HEK293 (cell line): ENCODE data around the gene ARMC5.

ENCODE experiments used
- CTCF ChIA-PET: fragments of 350-600 bp; formaldehyde crosslinking; extraction: SDS; loops from one replicate; lab custom pipeline; 2021; ENCODE audit warnings: antibody characterized with exemption; lab: Yijun Ruan, JAX
- POLR2A ChIA-PET: fragments of 300-600 bp; formaldehyde crosslinking; extraction: SDS; loops from one replicate; lab custom pipeline; 2020; ENCODE audit warnings: antibody characterized with exemption, inconsistent platforms; lab: Yijun Ruan, JAX
- H3K27ac ChIP-seq: fragments of 200-500 bp; sonication (Bioruptor generic); 2 replicates; pipeline ENCODE4 v1.5.1; 2014; ENCODE audit warnings: low read depth, low read length, control low read depth, inconsistent platforms; ENCODE audit errors: extremely low read depth
- H3K36me3 ChIP-seq, 2 experiments: fragments of 200-500 bp in 1 of 2; sonication (Bioruptor generic) in 1 of 2; 1 replicate in 1 of 2; 2 replicates in 1 of 2; pipeline ENCODE4 v1.5.1; 2014 to 2017; ENCODE audit warnings: inconsistent platforms in 2 of 2, low read length in 2 of 2; ENCODE audit not compliant: control insufficient read depth in 2 of 2, insufficient read depth in 1 of 2
- H3K4me1 ChIP-seq: fragments of 200-500 bp; sonication (Bioruptor generic); 2 replicates; pipeline ENCODE4 v1.5.1; 2014; ENCODE audit warnings: mild to moderate bottlenecking, low read length, inconsistent platforms; ENCODE audit not compliant: control insufficient read depth, insufficient read depth
- H3K4me3 ChIP-seq: 2 replicates; pipeline ENCODE4 v1.5.1; 2011; ENCODE audit warnings: low read depth, mild to moderate bottlenecking, control low read depth, low read length, moderate library complexity
- H3K9me3 ChIP-seq: fragments of 200-500 bp; sonication (Bioruptor generic); 2 replicates; pipeline ENCODE4 v1.5.1; 2014; ENCODE audit warnings: low read depth, low read length, inconsistent platforms; ENCODE audit not compliant: control insufficient read depth, insufficient read depth
- BCL11A ChIP-seq: fragments of 450-650 bp; formaldehyde crosslinking; IDR thresholded peaks from 2 replicates; pipeline ENCODE4 v1.5.1; 2016; ENCODE audit warnings: low read depth, missing biosample characterization, missing genetic modification characterization
- GLIS1 ChIP-seq: fragments of 450-650 bp; formaldehyde crosslinking; IDR thresholded peaks from 2 replicates; pipeline ENCODE4 v1.5.1; 2016; ENCODE audit warnings: missing biosample characterization, missing genetic modification characterization
- HOXA7 ChIP-seq: sonication (generic); formaldehyde crosslinking; IDR thresholded peaks from 2 replicates; pipeline ENCODE4 v1.8.1; 2022; ENCODE audit warnings: missing genetic modification reagents, borderline replicate concordance
- HOXD13 ChIP-seq: sonication (generic); formaldehyde crosslinking; IDR thresholded peaks from 2 replicates; pipeline ENCODE4 v1.8.0; 2022; ENCODE audit warnings: missing genetic modification reagents, borderline replicate concordance
- KLF9 ChIP-seq: fragments of 450-650 bp; formaldehyde crosslinking; IDR thresholded peaks from 2 replicates; pipeline ENCODE4 v1.5.1; 2016; ENCODE audit warnings: missing biosample characterization, missing genetic modification characterization, low read depth
- MYNN ChIP-seq: fragments of 450-650 bp; formaldehyde crosslinking; IDR thresholded peaks from 2 replicates; pipeline ENCODE4 v1.5.1; 2016; ENCODE audit warnings: missing biosample characterization, missing genetic modification characterization, borderline replicate concordance
- ZBTB1 ChIP-seq: fragments of 450-650 bp; formaldehyde crosslinking; IDR thresholded peaks from 2 replicates; pipeline ENCODE4 v1.5.1; 2016; ENCODE audit warnings: missing biosample characterization, missing genetic modification characterization
- ZBTB7A ChIP-seq: fragments of 450-650 bp; formaldehyde crosslinking; IDR thresholded peaks from 2 replicates; pipeline ENCODE4 v1.5.1; 2016; ENCODE audit warnings: low read depth, missing biosample characterization, missing genetic modification characterization
- ZEB2 ChIP-seq: fragments of 450-650 bp; formaldehyde crosslinking; IDR thresholded peaks from 2 replicates; pipeline ENCODE4 v1.5.1; 2016; ENCODE audit warnings: missing biosample characterization, missing genetic modification characterization
- ZNF10 ChIP-seq: fragments of 450-650 bp; formaldehyde crosslinking; IDR thresholded peaks from 2 replicates; pipeline ENCODE4 v1.5.1; 2017; ENCODE audit warnings: missing biosample characterization, missing genetic modification characterization
- ZNF133 ChIP-seq: fragments of 450-650 bp; formaldehyde crosslinking; IDR thresholded peaks from 2 replicates; pipeline ENCODE4 v1.5.1; 2016; ENCODE audit warnings: missing biosample characterization, missing genetic modification characterization
- ZNF391 ChIP-seq: fragments of 450-650 bp; formaldehyde crosslinking; IDR thresholded peaks from 2 replicates; pipeline ENCODE4 v1.5.1; 2016; ENCODE audit warnings: low read depth, missing biosample characterization, missing genetic modification characterization, borderline replicate concordance
- ZNF423 ChIP-seq: fragments of 450-650 bp; formaldehyde crosslinking; IDR thresholded peaks from 2 replicates; pipeline ENCODE4 v1.5.1; 2016; ENCODE audit warnings: missing biosample characterization, missing genetic modification characterization
- ZNF610 ChIP-seq: fragments of 450-650 bp; formaldehyde crosslinking; IDR thresholded peaks from 2 replicates; pipeline ENCODE4 v1.5.1; 2016; ENCODE audit warnings: missing biosample characterization, missing genetic modification characterization, borderline replicate concordance
- ZNF621 ChIP-seq: fragments of 450-650 bp; formaldehyde crosslinking; IDR thresholded peaks from 2 replicates; pipeline ENCODE4 v1.5.1; 2017; ENCODE audit warnings: missing biosample characterization, missing genetic modification characterization
- ZNF777 ChIP-seq: fragments of 450-650 bp; formaldehyde crosslinking; IDR thresholded peaks from 2 replicates; pipeline ENCODE4 v1.5.1; 2017; ENCODE audit warnings: missing biosample characterization, missing genetic modification characterization, borderline replicate concordance
- TF ChIP-seq, protein P1 (sequence below): fragments of 450-650 bp; formaldehyde crosslinking; IDR thresholded peaks from 2 replicates; pipeline ENCODE4 v1.5.1; 2016; ENCODE audit warnings: missing biosample characterization, missing genetic modification characterization
- TF ChIP-seq, protein P2 (sequence below): fragments of 450-650 bp; formaldehyde crosslinking; IDR thresholded peaks from 2 replicates; pipeline ENCODE4 v1.5.1; 2016; ENCODE audit warnings: missing biosample characterization, missing genetic modification characterization
- TF ChIP-seq, protein P3 (sequence below): fragments of 450-650 bp; formaldehyde crosslinking; IDR thresholded peaks from 2 replicates; pipeline ENCODE4 v1.5.1; 2016; ENCODE audit warnings: missing biosample characterization, missing genetic modification characterization
- TF ChIP-seq, protein P4 (sequence below): fragments of 450-650 bp; formaldehyde crosslinking; IDR thresholded peaks from 2 replicates; pipeline ENCODE4 v1.5.1; 2017; ENCODE audit warnings: missing biosample characterization, missing genetic modification characterization
- TF ChIP-seq, protein P5 (sequence below): fragments of 450-650 bp; formaldehyde crosslinking; optimal IDR thresholded peaks from 2 replicates; pipeline ENCODE3; 2016; ENCODE audit warnings: missing biosample characterization, mild to moderate bottlenecking, missing genetic modification characterization

ARMC5 gene

DNA sequence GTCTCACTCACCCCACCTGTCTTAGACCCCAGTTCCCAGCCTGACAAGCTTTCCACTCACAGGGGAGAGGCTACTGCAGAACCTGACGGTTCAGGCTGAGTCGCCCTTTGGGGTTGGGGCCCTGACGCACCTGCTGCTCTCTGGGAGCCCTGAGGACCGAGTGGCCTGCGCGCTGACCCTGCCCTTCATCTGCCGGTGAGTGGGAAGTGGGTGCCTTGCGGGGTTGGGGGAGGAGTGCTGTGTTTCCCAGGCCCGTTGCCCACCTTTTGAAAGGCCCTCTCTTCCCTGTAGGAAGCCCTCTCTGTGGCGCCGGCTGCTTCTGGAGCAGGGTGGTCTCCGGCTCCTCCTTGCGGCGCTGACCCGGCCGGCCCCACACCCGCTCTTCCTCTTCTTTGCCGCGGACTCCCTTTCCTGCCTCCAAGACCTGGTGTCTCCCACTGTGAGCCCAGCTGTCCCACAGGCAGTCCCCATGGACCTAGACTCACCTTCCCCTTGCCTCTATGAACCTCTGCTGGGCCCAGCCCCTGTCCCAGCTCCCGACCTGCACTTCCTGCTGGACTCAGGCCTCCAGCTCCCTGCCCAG, 6.6 kb downstream of the ARMC5 start:
- Histone ChIP-seq H3K4me1 (no peaks in the 10 kb centered on the region), H3K27ac (no peak overlapping the region), H3K9me3 (no peaks in the 10 kb centered on the region), H3K36me3 (peaks cover 0 to 49% of the 10 kb centered on the region in 2 experiments; a peak in 2 of 3 replicates), H3K4me3 (no peak overlapping the region)
- CTCF ChIA-PET = no interaction called here
- POLR2A ChIA-PET = no interaction called here
- TF ChIP-seq MYNN (tag by site-specific recombination) (no peak), ZNF391 (tag by site-specific recombination) (no peak), ZNF610 (tag by site-specific recombination) (no peak), ZEB2 (no peak), BCL11A (tag by site-specific recombination) (no peak)
- TF ChIP-seq, protein P1, sequence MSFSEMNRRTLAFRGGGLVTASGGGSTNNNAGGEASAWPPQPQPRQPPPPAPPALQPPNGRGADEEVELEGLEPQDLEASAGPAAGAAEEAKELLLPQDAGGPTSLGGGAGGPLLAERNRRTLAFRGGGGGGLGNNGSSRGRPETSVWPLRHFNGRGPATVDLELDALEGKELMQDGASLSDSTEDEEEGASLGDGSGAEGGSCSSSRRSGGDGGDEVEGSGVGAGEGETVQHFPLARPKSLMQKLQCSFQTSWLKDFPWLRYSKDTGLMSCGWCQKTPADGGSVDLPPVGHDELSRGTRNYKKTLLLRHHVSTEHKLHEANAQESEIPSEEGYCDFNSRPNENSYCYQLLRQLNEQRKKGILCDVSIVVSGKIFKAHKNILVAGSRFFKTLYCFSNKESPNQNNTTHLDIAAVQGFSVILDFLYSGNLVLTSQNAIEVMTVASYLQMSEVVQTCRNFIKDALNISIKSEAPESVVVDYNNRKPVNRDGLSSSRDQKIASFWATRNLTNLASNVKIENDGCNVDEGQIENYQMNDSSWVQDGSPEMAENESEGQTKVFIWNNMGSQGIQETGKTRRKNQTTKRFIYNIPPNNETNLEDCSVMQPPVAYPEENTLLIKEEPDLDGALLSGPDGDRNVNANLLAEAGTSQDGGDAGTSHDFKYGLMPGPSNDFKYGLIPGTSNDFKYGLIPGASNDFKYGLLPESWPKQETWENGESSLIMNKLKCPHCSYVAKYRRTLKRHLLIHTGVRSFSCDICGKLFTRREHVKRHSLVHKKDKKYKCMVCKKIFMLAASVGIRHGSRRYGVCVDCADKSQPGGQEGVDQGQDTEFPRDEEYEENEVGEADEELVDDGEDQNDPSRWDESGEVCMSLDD = no peak
- TF ChIP-seq, protein P2, sequence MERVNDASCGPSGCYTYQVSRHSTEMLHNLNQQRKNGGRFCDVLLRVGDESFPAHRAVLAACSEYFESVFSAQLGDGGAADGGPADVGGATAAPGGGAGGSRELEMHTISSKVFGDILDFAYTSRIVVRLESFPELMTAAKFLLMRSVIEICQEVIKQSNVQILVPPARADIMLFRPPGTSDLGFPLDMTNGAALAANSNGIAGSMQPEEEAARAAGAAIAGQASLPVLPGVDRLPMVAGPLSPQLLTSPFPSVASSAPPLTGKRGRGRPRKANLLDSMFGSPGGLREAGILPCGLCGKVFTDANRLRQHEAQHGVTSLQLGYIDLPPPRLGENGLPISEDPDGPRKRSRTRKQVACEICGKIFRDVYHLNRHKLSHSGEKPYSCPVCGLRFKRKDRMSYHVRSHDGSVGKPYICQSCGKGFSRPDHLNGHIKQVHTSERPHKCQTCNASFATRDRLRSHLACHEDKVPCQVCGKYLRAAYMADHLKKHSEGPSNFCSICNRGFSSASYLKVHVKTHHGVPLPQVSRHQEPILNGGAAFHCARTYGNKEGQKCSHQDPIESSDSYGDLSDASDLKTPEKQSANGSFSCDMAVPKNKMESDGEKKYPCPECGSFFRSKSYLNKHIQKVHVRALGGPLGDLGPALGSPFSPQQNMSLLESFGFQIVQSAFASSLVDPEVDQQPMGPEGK (tag by site-specific recombination) = no peak

DNA sequence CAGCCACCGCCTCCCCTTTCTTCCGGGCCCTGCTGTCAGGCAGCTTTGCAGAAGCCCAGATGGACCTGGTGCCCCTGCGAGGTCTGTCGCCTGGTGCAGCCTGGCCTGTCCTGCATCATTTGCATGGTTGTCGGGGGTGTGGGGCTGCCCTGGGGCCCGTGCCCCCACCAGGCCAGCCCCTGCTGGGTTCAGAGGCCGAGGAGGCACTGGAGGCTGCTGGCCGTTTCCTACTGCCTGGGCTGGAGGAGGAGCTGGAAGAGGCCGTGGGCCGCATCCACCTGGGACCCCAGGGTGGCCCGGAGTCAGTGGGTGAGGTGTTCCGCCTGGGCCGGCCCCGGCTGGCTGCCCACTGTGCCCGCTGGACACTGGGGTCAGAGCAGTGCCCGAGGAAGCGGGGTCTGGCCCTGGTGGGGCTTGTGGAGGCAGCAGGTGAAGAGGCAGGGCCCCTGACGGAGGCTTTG, 7.1 kb downstream of the ARMC5 start:
- TF ChIP-seq, protein P3, sequence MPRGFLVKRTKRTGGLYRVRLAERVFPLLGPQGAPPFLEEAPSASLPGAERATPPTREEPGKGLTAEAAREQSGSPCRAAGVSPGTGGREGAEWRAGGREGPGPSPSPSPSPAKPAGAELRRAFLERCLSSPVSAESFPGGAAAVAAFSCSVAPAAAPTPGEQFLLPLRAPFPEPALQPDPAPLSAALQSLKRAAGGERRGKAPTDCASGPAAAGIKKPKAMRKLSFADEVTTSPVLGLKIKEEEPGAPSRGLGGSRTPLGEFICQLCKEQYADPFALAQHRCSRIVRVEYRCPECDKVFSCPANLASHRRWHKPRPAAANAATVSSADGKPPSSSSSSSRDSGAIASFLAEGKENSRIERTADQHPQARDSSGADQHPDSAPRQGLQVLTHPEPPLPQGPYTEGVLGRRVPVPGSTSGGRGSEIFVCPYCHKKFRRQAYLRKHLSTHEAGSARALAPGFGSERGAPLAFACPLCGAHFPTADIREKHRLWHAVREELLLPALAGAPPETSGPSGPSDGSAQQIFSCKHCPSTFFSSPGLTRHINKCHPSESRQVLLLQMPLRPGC = no peak
- TF ChIP-seq HOXD13 (CRISPR knock-in tag) (no peak), ZNF10 (tag by site-specific recombination) (no peak), ZBTB7A (tag by site-specific recombination) (no peak), ZBTB1 (no peak), ZNF777 (no peak), GLIS1 (no peak), ZNF621 (tag by site-specific recombination) (no peak), HOXA7 (no peak), ZNF423 (tag by site-specific recombination) (no peak), ZNF133 (no peak), KLF9 (tag by site-specific recombination) (no peak)
- TF ChIP-seq, protein P4, sequence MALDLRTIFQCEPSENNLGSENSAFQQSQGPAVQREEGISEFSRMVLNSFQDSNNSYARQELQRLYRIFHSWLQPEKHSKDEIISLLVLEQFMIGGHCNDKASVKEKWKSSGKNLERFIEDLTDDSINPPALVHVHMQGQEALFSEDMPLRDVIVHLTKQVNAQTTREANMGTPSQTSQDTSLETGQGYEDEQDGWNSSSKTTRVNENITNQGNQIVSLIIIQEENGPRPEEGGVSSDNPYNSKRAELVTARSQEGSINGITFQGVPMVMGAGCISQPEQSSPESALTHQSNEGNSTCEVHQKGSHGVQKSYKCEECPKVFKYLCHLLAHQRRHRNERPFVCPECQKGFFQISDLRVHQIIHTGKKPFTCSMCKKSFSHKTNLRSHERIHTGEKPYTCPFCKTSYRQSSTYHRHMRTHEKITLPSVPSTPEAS (tag by site-specific recombination) = no peak
- TF ChIP-seq, protein P5, sequence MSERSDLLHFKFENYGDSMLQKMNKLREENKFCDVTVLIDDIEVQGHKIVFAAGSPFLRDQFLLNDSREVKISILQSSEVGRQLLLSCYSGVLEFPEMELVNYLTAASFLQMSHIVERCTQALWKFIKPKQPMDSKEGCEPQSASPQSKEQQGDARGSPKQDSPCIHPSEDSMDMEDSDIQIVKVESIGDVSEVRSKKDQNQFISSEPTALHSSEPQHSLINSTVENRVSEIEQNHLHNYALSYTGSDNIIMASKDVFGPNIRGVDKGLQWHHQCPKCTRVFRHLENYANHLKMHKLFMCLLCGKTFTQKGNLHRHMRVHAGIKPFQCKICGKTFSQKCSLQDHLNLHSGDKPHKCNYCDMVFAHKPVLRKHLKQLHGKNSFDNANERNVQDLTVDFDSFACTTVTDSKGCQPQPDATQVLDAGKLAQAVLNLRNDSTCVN (tag by site-specific recombination) = no peak
- ChIA-PET POLR2A (no interaction called here), CTCF (no interaction called here)
- Histone ChIP-seq H3K9me3 (no peaks in the 10 kb centered on the region), H3K4me1 (no peaks in the 10 kb centered on the region), H3K36me3 (peaks cover 0 to 49% of the 10 kb centered on the region in 2 experiments; a peak in 2 of 3 replicates), H3K27ac (no peak overlapping the region), H3K4me3 (no peak overlapping the region)
